ENCODE results near the gene FAN1. TPM values are rescaled to one million over a fixed set of nuclear protein-coding genes. Genes with fewer than 3 reads are reported as not detected.

Gene FAN1
- total and polyA plus RNA-seq, 9 of the 15 experiments (the other 6 are each of a cell fraction or from before 2014, with no cell fraction given), result 1.5 to 16.8 (median 12.0) TPM

DNA sequence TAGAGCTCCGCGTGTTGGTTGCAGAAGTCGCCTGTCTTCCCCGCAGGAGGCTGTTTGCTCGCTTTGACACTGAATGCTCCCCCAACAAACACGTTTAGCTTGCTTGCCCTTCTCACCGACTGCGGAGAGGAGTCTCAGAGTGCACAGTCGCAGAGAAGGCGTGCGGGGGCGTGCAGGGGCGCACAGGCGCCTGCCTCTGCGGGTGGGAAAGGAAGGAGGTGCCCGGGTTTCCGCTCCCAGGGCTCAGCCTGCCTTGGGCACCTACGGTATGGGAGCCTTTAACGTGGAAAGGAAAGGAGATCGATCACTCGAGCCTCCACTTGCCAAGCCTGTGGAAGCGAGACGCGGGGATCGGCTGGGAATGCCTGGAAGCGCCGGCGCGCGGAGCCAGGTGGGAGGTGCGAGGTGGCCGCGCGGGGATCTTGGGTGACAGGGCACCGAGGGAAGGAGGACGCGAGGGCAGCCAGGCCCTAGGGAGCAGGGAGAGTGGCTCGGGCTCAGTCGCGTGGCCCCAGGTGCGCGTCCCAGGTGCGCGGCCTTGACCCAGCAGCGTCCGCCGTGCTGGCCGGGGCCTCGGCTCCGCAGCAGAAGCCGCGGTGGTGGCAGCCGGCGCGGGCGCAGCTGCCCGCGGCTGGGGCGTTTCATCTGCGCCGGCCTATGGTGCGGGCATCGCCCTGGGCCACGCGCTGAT, at the start of gene FAN1 (continued):
- no peak for TF ChIP-seq MIER1 (IDR thresholded peaks at IDR 0.05; ENCODE audit: low read depth)
- peak; percentile 76 for TF ChIP-seq ZFX (CRISPR knock-in tag; IDR thresholded peaks at IDR 0.05)
- peak; percentile 46; the same call in 1 of the 2 replicates for TF ChIP-seq SIN3B (IDR thresholded peaks at IDR 0.05; ENCODE audit: low read depth)
- TF ChIP-seq HNRNPL (IDR thresholded peaks at IDR 0.05; ENCODE audit: low read depth, low read length), result peak; percentile 66; the same call in 1 of the 2 replicates
- TF ChIP-seq TOE1 (IDR thresholded peaks at IDR 0.05; ENCODE audit: borderline replicate concordance), result peak; percentile 92
- TF ChIP-seq TOE1 (CRISPR knock-in tag; IDR thresholded peaks at IDR 0.05; ENCODE audit: borderline replicate concordance, low read depth), result no peak
- TF ChIP-seq SREBF2 (CRISPR knock-in tag; IDR thresholded peaks at IDR 0.05), result peak; percentile 89; the same call in 1 of the 2 replicates
- no peak for TF ChIP-seq CEBPB (tag; IDR thresholded peaks at IDR 0.05)
- TF ChIP-seq SAFB (IDR thresholded peaks at IDR 0.05; ENCODE audit: borderline replicate concordance, low read depth, low read length), result 0 out of 2 replicates have a peak, but pooled peaks have one; percentile 25
- TF ChIP-seq ZNF609 (CRISPR knock-in tag; IDR thresholded peaks at IDR 0.05; ENCODE audit: borderline replicate concordance), result no peak
- TF ChIP-seq ZNF589 (CRISPR knock-in tag; IDR thresholded peaks at IDR 0.05; ENCODE audit: low read depth), result no peak
- no peak for TF ChIP-seq THAP7 (CRISPR knock-in tag; IDR thresholded peaks at IDR 0.05)
- TF ChIP-seq ZNF143 (CRISPR knock-in tag; IDR thresholded peaks at IDR 0.05), result no peak
- TF ChIP-seq MYNN (IDR thresholded peaks at IDR 0.05), result peak; percentile 64; the same call in 1 of the 2 replicates
- no peak for TF ChIP-seq MYNN (CRISPR knock-in tag; IDR thresholded peaks at IDR 0.05)
- peak; percentile 61 for TF ChIP-seq CREM (IDR thresholded peaks at IDR 0.05; ENCODE audit: low read depth)
- TF ChIP-seq IRF2 (CRISPR knock-in tag; IDR thresholded peaks at IDR 0.05), result no peak
- peak; percentile 73; the same call in 1 of the 2 replicates for TF ChIP-seq FOXM1 (IDR thresholded peaks at IDR 0.05; ENCODE audit: low read depth)
- TF ChIP-seq FOXM1 (CRISPR knock-in tag; IDR thresholded peaks at IDR 0.05; ENCODE audit: low read depth), result no peak
- no peak for TF ChIP-seq ZNF76 (CRISPR knock-in tag; IDR thresholded peaks at IDR 0.05; ENCODE audit: borderline replicate concordance)
- TF ChIP-seq TBP (optimal IDR thresholded peaks at IDR 0.05; ENCODE audit: low read depth, low read length), result peak; percentile 68
- no peak for TF ChIP-seq IRF9 (tag; IDR thresholded peaks at IDR 0.05)
- no peak for TF ChIP-seq RAD21 (CRISPR knock-in tag; conservative IDR thresholded peaks at IDR 0.05 in 1 of 2, IDR thresholded peaks at IDR 0.05 in 1 of 2)
